NCI-H187 treated with DMSO at 0.1 percent for 48 hours (cell line): ENCODE data around the gene SRPK2.
A peak's percentile ranks its signal among the peaks of the same experiment; 100 is the strongest.
"Not testable (repeated sequence)": the region's sequence is repeated elsewhere in the genome, so short reads cannot be mapped to it uniquely, and the experiment has no call there.

Experiments
- DNase-seq: peaks from one replicate; lab custom pipeline; 2025; lab: John Stamatoyannopoulos, UW

The SRPK2 gene

DNA sequence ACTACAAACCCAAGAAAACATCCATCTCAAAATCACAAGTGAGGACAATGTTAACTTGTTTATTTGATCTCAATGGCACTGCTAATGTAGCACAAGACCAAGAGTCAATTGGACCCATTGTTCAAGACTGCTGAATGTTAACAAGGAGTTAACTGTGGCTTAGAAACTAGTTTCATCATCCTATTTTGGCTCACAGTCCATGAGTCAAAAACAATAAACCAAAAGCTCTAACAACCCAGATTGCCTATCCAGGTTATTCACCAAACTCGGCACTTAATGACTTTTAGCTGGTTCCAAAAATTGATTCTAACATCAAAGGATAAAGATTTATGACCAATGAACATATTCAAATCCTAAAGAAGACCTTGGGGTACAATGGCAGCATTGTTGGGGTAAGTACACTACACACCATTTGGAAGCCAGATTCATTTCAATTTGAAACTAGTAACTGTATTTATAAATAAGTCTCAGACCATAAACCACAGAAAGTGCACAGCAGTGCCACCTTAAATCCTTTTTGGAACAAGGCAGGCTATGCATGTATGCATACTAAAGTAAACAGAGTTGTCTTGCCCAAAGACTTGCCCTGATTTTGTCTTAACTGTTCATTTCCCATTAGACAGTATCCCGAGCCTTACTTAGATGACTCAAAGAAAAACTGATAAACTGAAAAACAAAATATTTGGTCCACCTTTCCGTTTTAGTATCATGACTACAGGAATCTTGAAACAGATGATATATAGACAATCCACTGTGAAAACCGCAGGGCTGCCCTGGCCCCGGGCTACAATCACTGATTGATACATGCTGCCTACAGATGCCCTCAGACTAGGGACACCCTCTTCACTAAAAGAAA is 84.5 kb downstream of the SRPK2 start:
- no peak for DNase-seq

DNA sequence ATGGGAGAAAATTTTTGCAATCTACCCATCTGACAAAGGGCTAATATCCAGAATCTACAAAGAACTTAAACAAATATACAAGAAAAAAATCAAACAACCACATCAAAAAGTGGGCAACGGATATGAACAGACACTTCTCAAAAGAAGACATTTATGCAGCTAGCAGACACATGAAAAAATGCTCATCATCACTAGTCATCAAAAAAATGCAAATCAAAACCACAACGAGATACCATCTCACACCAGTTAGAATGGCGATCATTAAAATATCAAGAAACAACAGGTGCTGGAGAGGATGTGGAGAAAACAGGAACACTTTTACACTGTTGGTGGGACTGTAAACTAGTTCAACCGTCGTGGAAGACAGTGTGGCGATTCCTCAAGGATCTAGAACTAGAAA is 88.1 kb downstream of the SRPK2 start:
- DNase-seq = not testable (repeated sequence)

DNA sequence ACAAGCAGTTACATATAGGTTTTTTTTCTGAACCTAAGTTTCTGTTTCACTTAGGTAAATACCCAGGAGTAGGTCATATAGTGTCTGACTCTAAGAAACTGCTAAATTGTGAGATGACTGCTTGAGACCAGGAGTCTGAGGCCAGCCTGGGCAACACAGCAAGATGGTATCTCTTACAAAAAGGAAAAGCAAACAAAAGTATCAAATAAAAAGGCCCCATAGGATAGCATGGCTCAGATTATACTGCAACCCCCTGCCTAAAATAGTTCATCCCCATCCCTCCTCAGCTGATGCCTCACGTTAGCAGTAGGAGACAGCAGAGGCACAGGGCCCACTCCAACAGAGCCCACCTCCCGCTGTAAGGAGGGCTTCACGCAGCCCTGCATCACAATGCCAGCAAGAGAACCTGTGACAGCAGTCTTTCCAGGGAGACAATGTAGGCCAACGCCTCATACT is 90.3 kb downstream of the SRPK2 start:
- DNase-seq = no peak

- DNase-seq = no peak
Observed at GRCh38 chr7:105297985-105298384, 90.7 kb downstream of the SRPK2 start.

GRCh38 chr7:105297309-105297708 is 91.4 kb downstream of the SRPK2 start:
- no peak for DNase-seq

DNA sequence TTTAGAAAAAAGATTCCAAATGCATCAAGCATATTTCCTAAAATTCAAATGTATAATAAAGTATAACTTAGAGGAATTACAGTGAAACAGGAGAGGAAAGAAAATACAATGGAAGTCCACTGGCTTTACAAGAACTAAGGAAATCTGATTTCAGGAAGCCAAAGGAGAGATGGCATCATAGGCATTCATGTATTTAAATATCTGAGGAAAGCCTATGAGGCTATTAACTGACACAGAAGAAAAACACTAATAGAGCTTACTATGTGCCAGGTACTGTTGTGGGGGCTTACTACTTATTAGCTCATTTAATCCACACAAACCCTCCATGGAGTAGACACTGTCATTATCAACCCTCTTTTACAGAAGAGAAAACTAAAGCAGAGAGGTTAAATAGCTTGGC is 92.2 kb downstream of the SRPK2 start:
- no peak for DNase-seq

- no peak for DNase-seq
Observed at GRCh38 chr7:105295596-105296352, 92.9 kb downstream of the SRPK2 start.

- not testable (repeated sequence) for DNase-seq
Observed at GRCh38 chr7:105294482-105294881, 94.2 kb downstream of the SRPK2 start.

DNA sequence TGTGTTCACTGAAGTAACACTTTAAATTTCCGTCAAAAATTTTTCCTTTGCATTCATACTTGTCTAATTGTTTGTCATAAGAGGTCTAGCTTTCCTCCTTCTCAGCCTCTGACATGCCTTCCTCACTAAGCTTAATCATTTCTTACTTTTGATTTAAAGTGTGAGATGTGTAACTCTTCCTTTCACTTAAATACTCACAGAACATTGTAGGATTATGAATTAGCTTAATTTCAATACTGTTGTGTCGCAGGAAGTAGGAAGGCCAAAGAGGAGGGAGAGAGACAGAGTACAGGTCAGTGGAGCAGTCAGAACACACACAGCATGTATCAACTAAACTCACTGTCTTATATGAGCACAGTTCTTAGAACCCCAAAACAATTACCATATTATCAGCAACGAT is 99.0 kb downstream of the SRPK2 start:
- DNase-seq = no peak

GRCh38 chr7:105286441-105286840 is 102.3 kb downstream of the SRPK2 start:
- no peak for DNase-seq

DNA sequence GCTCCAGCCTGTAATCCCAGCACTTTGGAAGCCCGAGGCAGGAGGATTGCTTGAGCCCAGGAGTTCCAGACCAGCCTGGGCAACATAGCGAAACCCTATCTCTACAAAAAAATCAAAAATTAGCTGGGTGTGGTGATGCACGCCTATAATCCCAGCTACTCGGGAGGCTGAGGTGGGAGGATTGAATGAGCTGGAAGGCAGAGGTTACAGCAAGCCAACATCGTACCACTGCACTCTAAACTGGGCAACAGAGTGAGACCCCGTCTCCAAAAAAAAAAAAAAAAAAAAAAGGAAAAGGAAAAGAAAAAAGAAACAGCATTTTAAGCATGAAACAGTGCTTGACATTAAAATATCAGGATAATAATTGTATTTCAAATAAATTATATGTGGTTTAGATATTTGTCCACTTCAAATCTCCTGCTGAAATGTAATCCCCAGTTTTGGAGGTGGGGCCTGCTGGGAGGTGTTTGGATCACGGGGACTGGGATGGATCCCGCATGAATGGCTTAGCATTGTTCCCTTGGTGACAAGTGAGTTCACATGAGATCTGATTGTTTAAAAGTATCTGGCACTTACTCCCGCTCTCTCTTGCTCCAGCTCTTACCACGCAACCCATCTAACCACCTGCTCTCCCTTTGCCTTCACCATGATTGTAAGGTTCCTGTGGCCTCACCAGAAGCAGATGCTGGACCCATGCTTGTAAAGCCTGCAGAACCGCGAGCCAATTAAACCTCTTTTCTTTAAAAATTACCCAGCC is 103.4 kb downstream of the SRPK2 start:
- DNase-seq = no peak

- DNase-seq = no peak
Observed at GRCh38 chr7:105284014-105284413, 104.7 kb downstream of the SRPK2 start.

DNA sequence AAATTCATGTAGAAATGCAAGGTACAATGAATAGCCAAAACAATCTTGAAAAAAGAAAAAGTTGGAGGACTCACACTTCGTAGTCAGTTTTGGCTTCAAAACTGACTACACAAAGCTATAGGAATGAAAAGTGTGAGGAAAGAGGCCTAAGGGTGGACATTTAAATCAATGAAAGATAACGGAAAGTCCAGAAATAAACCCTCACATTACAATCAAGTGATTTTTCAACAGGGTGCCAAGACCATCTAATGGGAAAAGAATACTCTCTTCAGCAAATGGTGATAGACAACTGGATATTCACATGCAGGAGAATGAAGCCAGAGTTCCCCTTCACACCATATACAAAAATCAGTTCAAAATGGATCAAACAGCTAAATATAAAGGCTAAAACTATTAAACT is 106.8 kb downstream of the SRPK2 start:
- DNase-seq = no peak

DNA sequence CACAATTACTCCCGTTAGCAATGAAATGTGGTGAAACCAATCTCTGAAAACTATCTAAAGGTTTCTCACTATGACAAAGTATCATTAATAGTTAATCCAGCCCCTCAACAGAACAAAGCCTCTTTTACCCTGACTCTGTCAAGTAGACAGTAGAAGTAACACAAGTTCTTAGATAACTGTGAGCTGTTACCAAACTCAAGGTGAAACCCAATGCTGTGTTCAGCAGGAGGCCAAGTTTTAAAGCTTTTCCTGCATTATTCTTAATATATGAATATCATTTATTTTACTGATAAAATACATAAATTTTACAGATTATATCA is 109.1 kb downstream of the SRPK2 start:
- DNase-seq = no peak

GRCh38 chr7:105278973-105279687 is 109.6 kb downstream of the SRPK2 start:
- no peak for DNase-seq

- no peak for DNase-seq
Observed at GRCh38 chr7:105278565-105278964, 110.2 kb downstream of the SRPK2 start.

DNA sequence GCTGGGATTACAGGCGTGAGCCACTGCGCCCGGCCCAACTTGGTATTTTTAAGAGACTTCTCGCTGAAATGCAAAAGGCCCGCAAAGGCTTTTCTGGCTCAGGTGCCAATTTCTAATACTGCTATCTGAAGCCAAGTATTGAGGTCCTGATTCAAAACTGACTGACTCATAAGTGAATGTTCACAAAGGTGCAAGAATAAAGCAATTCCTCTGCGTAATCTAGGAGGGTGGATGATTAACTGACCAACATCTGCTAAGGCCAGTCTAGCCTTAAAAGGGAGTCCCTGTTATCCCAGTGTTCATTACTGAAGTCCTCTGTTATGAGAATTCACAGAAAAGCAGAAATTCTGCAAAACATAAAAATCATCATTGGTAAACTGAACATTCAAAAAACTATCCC is 111.4 kb downstream of the SRPK2 start:
- DNase-seq = no peak

DNA sequence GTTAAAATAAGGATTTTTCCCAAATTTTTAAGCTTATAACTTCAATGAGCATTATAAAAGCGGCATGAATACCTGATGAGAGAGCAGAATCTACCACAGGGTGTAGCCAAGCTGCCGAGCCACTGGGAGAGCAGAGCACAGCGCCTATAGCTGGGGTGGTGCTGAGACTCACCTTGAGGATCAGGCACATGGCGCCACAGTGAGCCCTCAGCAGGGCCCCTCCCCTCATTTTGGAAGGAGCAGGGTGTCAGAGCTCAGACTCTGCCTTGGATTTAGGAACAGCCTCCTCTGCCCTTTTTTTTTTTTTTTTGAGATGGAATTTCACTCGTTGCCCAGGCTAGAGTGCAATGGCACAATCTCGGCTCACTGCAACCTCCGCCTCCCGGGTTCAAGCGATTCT is 118.6 kb downstream of the SRPK2 start:
- DNase-seq = no peak

DNA sequence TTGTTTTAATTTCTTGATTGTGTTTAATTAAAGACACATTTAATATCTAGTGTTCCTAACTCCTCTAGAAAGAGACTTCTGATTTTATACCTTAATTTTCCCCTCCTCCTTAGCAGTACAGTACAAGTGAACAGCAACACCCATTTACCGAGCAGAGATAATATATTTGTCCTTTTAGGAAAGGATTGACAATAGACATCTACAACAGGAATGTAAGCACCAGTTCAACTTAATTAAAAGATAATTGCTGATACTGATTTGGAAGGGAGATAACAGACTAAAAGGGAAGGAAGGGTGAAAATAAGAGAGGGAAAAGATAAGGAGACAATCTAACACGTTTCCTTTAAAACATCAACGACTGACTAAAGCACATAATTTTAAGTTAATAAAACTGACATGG is 119.3 kb downstream of the SRPK2 start:
- no peak for DNase-seq

DNA sequence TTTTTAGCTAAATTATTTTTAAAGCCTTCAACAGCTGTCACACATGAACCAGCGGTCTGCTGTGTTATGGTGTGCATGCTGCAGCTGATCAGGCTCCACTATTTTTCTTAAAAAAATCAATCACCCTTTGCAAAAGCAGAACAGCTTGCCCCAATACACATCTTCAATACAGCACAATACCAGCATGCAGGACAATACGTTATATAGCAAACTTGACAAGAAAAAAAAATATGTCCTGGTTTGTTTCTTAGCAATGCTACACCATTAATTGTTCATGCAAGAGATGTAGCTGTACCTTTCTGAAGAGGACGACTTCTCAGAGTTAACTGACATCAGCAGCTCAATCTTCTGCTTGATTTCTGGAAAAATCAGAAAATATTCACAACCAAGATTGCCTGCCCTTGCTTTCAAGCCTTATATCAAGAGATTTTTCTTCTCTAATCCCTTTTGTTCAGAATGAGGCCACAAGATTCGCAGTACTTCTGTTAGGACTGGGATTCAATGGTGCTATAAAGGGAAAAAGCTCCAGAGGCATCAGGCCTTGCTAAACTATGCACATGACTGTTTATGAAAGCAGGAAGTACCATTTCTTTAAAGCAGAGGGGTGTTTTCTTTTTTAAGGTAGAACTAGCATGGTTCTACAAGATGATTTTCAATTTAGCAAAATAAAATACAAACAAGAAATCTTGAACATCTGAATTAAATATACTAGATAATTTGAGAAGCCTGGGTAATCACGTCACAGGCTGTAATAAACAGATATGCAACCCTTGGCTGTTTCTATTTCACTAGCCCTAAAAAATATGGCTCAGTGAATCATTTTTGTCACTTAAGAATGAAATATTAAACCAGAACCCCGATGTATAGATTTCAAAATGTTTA is 120.0 kb downstream of the SRPK2 start:
- DNase-seq = peak; percentile 20

DNA sequence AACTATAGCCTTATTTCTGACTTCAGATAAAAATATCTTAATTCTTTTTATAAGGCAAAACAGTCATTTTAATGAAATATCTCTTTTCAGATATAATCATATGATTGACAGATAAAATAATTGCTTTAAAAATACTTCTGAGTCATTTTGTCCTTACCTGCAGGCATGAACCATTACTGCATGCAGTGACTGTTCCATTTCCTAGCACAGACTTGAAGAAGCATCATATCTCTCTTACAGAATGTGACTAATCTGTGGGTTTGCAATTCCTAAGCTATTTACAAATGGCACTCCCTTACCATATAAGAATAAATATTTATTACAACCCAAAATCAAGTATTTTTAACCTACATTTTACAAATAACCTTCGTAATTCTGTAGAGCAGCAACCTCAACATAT is 120.7 kb downstream of the SRPK2 start:
- no peak for DNase-seq
